GM21447 (cell line): Measurements from ENCODE around the gene MRFAP1.
"Not testable (repeated sequence)": the region's sequence is repeated elsewhere in the genome, so short reads cannot be mapped to it uniquely, and the experiment has no call there.

Source experiments
- ATAC-seq: cut with Tn5 transposase; IDR thresholded peaks from one replicate; pipeline ENCODE4 v1.9.1; 2021; ENCODE audit not compliant: unreplicated experiment

The MRFAP1 gene

DNA sequence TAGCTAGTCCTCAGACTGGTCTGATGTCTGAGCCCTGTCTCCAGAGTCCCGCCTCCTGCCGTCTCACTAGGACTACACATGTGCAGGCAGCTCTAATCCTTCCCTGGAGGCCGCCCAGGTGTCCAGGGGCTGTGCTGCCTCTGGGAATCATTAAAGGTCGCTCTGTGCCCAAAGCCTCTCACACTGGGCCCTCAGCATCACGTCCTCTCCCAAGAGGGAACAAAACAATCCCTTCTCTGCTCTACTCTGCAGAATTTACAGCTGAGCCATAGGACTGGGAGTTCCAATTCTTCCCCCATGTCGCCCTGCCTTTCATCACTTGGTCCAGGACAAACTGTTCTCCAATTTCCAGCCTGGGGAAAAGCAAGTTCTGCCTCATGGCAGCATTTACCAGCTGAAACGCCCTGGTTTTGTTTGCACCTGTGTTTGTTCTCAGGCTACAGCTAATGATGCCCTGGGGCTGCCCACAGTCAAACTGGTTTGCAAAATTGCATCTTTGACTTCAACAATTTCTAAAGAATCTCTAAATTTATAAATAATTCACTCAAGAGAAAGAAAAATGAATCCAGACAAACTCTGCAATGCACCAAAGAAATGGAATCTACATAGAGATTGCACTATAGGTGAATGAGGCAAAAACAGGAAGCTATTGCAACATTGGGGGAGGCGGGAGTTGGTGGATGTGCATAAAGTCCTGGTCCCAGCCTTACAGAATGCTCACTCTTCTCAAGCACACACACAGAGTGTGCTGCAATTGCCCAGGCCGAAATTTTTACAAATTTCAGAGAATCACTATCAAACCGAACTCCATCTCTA lies 7.2 kb upstream of the MRFAP1 start:
- ATAC-seq, result no peak

GRCh38 chr4:6634746-6635145 lies 5.7 kb upstream of the MRFAP1 start:
- ATAC-seq, result no peak

- no peak for ATAC-seq
These were observed 1.3 kb upstream of the MRFAP1 start for GRCh38 chr4:6639137-6639680.

DNA sequence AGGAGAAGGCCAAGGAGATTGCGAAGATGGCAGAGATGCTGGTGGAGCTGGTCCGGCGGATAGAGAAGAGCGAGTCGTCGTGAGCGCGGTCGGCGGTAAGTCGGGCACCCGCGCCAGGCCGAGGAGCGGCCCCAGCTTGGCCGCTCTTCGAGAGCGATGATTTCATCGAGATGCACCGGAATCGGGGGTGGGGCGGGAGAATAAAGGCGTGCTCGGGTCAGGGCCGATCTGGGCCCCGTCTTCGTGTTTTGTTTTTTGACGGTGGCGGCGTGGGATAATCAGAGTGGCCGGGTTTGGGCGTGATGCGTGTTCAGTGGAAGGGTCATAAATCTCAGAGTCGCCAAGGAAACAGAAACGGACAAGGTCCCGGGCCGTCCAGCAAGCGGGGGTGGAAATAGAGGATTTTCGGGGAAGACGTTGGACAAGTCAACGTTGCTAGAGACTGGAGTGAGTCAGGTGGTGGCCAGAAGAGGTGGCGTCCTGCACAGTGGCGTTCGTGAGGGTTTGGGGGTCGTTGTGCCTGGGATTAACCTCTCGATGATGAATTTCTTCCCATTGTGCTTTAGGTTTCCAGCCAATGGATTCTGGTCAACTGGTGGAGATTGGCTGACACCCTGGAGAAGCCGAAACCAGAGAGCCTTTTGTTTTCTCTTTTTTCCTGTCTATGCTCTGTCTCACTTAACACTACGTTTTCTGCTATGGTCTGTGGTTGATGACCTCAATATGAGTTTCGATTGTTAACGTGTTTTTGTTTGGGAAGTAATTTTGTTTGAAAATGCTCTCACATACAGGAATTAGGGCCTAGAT lies 882 bp downstream of the MRFAP1 start:
- ATAC-seq, result peak; percentile 41

- no peak for ATAC-seq
These were observed 1.5 kb downstream of the MRFAP1 start for GRCh38 chr4:6641971-6642320.

GRCh38 chr4:6643141-6643847 lies 2.8 kb downstream of the MRFAP1 start:
- ATAC-seq, result no peak

DNA sequence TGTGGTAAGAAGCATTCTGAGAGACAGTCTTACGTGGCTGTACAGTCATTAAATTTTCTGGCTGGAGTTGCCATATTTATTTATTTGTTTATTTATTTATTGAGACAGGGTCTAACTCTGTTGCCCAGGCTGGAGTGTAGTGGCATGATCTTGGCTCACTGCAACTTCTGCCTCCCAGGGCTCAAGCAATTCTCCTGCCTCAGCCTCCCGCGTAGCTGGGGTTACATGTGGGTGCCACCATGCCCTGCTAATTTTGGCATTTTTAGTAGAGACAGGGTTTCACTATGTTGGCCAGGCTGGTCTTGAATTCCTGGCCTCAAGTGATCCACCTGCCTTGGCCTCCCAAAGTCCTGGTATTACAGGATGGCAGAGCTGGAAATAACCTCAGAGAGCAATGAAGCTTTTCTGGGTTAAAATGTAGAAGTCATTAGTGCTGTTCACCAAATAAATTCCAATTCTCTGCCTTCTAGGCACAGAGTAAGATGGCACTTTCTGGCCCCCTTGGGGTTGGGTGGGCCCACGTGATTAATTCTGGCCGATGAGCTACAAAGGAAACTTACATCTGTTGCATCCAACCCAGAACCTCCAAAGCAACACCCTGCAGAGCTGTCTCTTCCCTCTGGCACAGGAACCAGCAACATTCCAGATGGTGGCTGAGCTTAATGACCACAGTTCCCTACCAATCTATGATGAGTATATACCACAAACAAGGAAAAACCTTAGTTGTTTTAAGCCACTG lies 4.5 kb downstream of the MRFAP1 start:
- no peak for ATAC-seq

- no peak for ATAC-seq
These were observed 6.7 kb downstream of the MRFAP1 start for GRCh38 chr4:6647169-6647568.

- no peak for ATAC-seq
These were observed 7.2 kb downstream of the MRFAP1 start for GRCh38 chr4:6647582-6648230.

GRCh38 chr4:6649216-6649615 lies 8.7 kb downstream of the MRFAP1 start:
- ATAC-seq, result no peak

DNA sequence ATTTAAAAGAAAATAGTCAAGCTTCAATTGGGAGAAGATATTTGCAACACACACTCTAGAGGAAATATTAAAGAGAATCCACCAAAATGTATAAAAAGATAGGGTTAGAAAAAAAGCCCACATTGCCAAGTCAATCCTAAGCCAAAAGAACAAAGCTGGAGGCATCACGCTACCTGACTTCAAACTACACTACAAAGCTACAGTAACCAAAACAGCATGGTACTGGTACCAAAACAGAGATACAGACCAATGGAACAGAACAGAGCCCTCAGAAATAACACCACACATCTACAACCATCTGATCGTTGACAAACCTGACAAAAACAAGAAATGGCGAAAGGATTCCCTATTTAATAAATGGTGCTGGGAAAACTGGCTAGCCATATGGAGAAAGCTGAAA lies 13.7 kb downstream of the MRFAP1 start:
- not testable (repeated sequence) for ATAC-seq

DNA sequence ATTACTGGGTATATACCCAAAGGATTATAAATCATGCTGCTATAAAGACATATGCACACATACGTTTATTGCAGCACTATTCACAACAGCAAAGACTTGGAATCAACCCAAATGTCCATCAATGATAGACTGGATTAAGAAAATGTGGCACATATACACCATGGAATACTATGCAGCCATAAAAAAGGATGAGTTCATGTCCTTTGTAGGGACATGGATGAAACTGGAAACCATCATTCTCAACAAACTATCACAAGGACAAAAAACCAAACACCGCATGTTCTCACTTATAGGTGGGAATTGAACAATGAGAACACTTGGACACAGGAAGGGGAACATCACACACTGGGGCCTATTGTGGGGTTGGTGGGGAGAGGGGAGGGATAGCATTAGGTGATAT lies 14.8 kb downstream of the MRFAP1 start:
- not testable (repeated sequence) for ATAC-seq

- ATAC-seq, result no peak
These were observed 15.4 kb downstream of the MRFAP1 start for GRCh38 chr4:6655924-6656323.

GRCh38 chr4:6657242-6658208 lies 17.0 kb downstream of the MRFAP1 start:
- no peak for ATAC-seq

GRCh38 chr4:6658209-6658595 lies 17.7 kb downstream of the MRFAP1 start:
- ATAC-seq, result no peak

DNA sequence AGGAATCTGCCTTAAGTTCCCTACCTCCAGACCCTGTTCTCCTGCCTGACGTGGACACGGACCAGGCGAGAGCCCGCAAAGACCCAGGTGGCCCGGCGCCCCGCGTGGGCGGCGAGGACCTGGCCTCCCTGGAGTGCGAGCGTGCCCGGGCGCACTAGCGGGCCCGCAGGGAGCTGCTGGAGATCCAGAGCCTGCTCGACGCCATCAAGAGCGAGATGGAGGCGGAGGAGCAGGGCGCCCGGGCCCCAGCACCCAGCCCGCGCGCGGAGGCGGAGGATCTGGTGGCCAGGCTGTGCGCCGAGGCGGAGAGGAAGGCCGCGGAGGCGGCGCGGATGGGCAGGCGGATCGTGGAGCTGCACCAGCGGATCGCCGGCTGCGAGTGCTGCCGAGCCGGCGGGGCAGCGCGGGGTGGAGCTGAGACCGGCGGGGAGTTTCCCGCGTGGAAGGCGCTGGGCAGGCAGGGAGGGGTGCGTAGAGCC lies 18.2 kb downstream of the MRFAP1 start:
- ATAC-seq, result no peak

- no peak for ATAC-seq
These were observed 19.4 kb downstream of the MRFAP1 start for GRCh38 chr4:6659897-6660296.

DNA sequence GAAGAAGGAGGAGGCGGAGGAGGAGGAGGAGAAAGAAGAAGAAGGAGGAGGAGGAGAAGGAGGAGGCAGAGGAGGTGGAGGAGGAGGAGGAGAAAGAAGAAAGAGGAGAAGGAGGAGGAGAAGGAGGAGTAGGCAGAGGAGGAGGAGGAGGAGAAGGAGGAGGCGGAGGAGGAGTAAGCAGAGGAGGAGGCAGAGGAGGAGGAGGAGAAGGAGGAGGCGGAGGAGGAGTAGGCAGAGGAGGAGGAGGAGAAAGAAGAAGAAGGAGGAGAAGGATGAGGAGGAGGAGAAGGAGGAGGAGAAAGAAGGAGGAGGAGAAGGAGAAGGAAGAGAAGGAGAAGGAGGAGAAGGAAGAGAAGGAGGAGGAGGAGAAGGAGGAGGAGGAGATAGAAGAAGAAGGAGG lies 19.9 kb downstream of the MRFAP1 start:
- ATAC-seq, result no peak

- ATAC-seq, result no peak
These were observed 22.1 kb downstream of the MRFAP1 start for GRCh38 chr4:6662591-6662990.
